Type B pancreatic cell (in vitro differentiated cells): ENCODE results near the gene NOP56. TPM values are rescaled to one million over a fixed set of nuclear protein-coding genes. Genes with fewer than 3 reads are reported as not detected.

ENCODE experiments used
- DNase-seq: peaks from one replicate; pipeline ENCODE4 v3.0.0; 2021; ENCODE audit warnings: mixed read lengths; ENCODE audit not compliant: unreplicated experiment; ENCODE audit errors: extremely low spot score
- H3K27ac Mint-ChIP-seq: 2 replicates; pipeline ENCODE4 v1.8.0; 2021; ENCODE audit warnings: mild to moderate bottlenecking, mixed read lengths
- H3K27me3 Mint-ChIP-seq: 2 replicates; pipeline ENCODE4 v1.8.0; 2021; ENCODE audit warnings: mixed read lengths
- H3K36me3 Mint-ChIP-seq: 2 replicates; pipeline ENCODE4 v1.8.0; 2021; ENCODE audit warnings: mixed read lengths
- H3K4me1 Mint-ChIP-seq: one replicate; pipeline ENCODE4 v1.8.0; 2021; ENCODE audit warnings: mixed read lengths; ENCODE audit not compliant: unreplicated experiment
- H3K4me3 Mint-ChIP-seq: 2 replicates; pipeline ENCODE4 v1.8.0; 2021; ENCODE audit warnings: mild to moderate bottlenecking, mixed read lengths
- H3K9me3 Mint-ChIP-seq: 2 replicates; pipeline ENCODE4 v1.8.0; 2021; ENCODE audit warnings: mixed read lengths
- CTCF ChIP-seq: fragments of 200-600 bp; sonication (generic); conservative IDR thresholded peaks from 2 replicates; pipeline ENCODE4 v1.5.0; 2021; ENCODE audit warnings: antibody characterized with exemption, mild to moderate bottlenecking
- total RNA-seq: library from RNA; stranded (reverse); gene quantifications from 2 replicates; pipeline ENCODE4 v1.2.1, GENCODE V29; 2021; ENCODE audit warnings: low replicate concordance

Gene NOP56
- total RNA-seq, 1 donor from 2014 or later, result 364 TPM

- H3K36me3 Mint-ChIP-seq, result no peaks in the 10 kb centered on the region
- DNase-seq, result no peak
- no peaks in the 10 kb centered on the region for H3K4me1 Mint-ChIP-seq
- no peak for TF ChIP-seq CTCF
- no peak overlapping the region for H3K27ac Mint-ChIP-seq
- H3K9me3 Mint-ChIP-seq, result peaks cover 6% of the 10 kb centered on the region
- peaks cover 37% of the 10 kb centered on the region for H3K27me3 Mint-ChIP-seq
- no peak overlapping the region for H3K4me3 Mint-ChIP-seq
Observed at GRCh38 chr20:2618815-2619214, 33.6 kb upstream of the NOP56 start.

- no peaks in the 10 kb centered on the region for H3K4me1 Mint-ChIP-seq
- H3K27me3 Mint-ChIP-seq, result peaks cover 40% of the 10 kb centered on the region
- DNase-seq, result no peak
- H3K36me3 Mint-ChIP-seq, result no peaks in the 10 kb centered on the region
- no peak overlapping the region for H3K4me3 Mint-ChIP-seq
- H3K27ac Mint-ChIP-seq, result no peak overlapping the region
- TF ChIP-seq CTCF, result no peak
- H3K9me3 Mint-ChIP-seq, result peaks cover 6% of the 10 kb centered on the region
Observed at GRCh38 chr20:2619337-2619736, 33.1 kb upstream of the NOP56 start.

GRCh38 chr20:2619961-2620595 is 32.4 kb upstream of the NOP56 start:
- Mint-ChIP-seq H3K27ac (no peak overlapping the region), H3K9me3 (peaks cover 6% of the 10 kb centered on the region), H3K4me3 (no peak overlapping the region), H3K27me3 (peaks cover 42% of the 10 kb centered on the region), H3K4me1 (no peaks in the 10 kb centered on the region), H3K36me3 (no peaks in the 10 kb centered on the region)
- TF ChIP-seq CTCF, result no peak
- no peak for DNase-seq

GRCh38 chr20:2624190-2624589 is 28.2 kb upstream of the NOP56 start:
- no peaks in the 10 kb centered on the region for H3K36me3 Mint-ChIP-seq
- H3K27me3 Mint-ChIP-seq, result peaks cover 42% of the 10 kb centered on the region
- no peaks in the 10 kb centered on the region for H3K4me1 Mint-ChIP-seq
- no peak for TF ChIP-seq CTCF
- H3K9me3 Mint-ChIP-seq, result peaks cover 13% of the 10 kb centered on the region
- DNase-seq, result no peak
- no peak overlapping the region for H3K27ac Mint-ChIP-seq
- no peak overlapping the region for H3K4me3 Mint-ChIP-seq

GRCh38 chr20:2625062-2625461 is 27.4 kb upstream of the NOP56 start:
- no peak for DNase-seq
- H3K27me3 Mint-ChIP-seq, result peaks cover 35% of the 10 kb centered on the region
- H3K4me3 Mint-ChIP-seq, result no peak overlapping the region
- no peak for TF ChIP-seq CTCF
- no peaks in the 10 kb centered on the region for H3K4me1 Mint-ChIP-seq
- H3K27ac Mint-ChIP-seq, result no peak overlapping the region
- H3K9me3 Mint-ChIP-seq, result peaks cover 13% of the 10 kb centered on the region
- H3K36me3 Mint-ChIP-seq, result no peaks in the 10 kb centered on the region
